HG03460 (cell line): ENCODE measurements around the gene PCBP3.

Experiments used
- ATAC-seq: cut with Tn5 transposase; IDR thresholded peaks from one replicate; pipeline ENCODE4 v1.9.1; 2021; ENCODE audit not compliant: unreplicated experiment

The PCBP3 gene

GRCh38 chr21:45900034-45900868 is 256.7 kb downstream of the PCBP3 start:
- ATAC-seq: no peak

- ATAC-seq: no peak
Measured at GRCh38 chr21:45901061-45901690, 257.7 kb downstream of the PCBP3 start.

DNA sequence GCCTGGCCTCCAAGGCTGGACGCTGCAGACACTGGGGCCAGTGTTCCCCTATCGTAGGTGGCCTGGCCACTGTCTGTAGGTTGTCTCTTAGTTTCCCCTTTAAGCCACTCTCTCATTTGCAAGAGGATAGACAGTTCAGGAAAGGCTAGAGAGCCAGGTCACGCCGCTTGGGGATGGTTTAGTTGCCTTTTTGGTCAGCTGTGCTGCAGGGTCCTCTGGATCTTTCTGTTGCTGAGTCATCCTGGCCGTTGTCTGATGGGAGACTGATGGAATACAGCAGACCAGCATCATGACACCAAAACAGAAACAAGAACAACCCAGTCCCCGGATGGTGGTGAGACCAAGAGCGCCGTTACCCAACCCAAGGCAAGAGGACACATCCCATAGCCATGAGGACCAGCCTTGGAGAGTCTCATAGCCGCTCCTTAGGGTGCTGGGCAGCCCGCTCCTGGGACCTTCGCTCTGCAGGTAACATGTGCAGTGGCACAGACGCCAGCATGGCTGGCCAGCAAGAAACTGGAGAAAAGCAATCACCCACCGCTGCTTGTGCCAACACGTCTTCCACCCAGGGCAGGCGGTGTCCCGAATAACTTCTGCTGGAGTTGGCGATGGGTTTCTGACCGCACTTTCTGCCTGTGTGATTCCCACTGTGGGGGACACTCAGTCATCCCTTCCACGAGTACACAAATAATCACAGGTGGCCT is 258.9 kb downstream of the PCBP3 start:
- ATAC-seq: no peak

GRCh38 chr21:45905196-45905595 is 261.7 kb downstream of the PCBP3 start:
- no peak for ATAC-seq

DNA sequence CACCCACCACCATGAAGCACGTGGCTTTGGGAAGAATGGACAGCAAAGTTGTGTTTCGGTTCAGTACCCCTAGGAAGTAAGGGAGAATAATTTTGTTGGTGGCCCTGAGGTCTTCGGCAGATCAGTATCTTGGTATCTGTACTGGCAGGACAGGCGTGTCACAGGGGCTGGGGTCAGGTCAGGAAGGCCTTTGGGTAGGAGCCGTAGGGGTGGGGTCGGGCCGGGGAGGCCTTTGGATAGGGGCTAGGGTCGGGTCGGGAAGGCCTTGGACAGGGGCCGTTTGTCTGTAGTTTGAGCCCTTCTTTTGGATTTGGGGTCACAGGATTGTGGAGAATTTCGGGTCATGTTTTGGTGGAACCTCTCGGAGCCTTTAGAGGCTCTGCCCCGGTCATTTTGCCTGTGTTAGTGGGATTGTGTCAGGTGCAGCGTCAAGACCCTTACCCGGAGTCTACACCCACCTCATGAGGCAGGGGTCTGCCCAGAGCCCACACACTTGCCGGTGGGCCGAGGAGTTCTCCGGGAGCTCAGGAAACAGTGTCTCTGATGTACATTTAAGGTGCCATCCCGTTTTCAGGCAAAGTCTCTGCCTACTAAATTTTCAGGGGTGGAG is 262.8 kb downstream of the PCBP3 start:
- no peak for ATAC-seq

GRCh38 chr21:45906859-45907258 is 263.3 kb downstream of the PCBP3 start:
- ATAC-seq: no peak

DNA sequence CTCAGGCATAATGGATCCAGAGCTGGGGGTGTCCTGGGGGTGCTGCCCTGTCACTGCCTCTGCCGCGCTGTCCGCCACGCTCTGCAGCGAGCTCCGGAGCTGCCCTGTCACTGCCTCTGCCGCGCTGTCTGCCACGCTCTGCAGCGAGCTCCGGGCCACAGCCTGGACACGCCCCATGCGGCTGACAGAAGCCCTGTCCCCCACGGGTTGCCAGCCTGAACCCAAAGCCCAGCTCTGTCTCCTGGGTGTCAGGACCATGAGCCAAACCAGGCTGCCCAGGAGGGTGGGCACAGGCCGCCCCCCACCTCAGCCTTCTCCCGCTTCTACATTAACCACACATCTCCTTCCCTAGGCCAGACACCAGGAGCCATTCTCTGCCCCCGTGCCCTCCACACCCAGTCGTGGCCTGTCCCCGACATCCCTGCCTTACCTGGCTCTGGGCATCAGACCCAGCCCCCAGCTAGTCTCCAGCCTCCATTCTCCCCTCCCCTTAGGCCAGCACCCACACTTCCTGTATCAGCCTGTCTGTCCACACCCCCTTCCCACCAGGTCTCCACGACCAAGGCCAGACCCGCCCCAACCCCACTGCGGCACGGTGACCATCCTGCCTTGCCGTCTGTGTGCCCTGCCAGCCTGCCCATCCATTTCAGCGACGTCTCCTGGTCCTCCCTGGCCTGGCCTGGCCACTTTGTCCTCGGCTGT is 265.2 kb downstream of the PCBP3 start:
- no peak for ATAC-seq

DNA sequence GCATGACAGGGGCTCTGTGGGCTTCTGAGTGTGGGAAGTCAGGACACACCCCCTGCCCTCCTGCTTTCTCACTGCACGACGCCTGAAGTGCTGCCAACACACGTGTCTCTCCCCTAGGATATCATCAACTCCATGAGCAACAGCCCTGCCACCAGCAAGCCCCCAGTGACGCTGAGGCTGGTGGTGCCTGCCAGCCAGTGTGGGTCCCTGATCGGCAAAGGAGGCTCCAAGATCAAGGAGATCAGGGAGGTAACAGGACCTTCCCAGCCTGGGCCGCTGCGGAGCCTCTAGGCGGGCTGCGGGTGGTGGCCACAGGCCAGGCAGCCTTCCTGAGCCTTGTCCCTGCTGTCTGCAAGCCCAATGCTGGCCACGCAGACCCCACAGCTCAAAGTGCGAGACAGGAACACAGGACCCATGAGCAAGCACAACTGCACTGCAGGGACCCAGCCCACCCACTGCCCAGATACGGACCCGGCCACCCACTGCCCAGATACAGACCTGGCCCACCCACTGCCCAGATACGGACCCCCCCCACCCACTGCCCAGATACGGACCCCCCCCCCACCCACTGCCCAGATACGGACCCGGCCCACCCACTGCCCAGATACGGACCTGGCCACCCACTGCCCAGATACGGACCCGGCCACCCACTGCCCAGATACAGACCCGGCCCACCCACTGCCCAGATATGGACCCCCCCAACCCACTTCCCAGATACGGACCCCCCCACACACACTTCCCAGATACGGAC is 265.9 kb downstream of the PCBP3 start:
- ATAC-seq: no peak

- no peak for ATAC-seq
Measured at GRCh38 chr21:45910155-45910547, 266.6 kb downstream of the PCBP3 start.

GRCh38 chr21:45910548-45911221 is 267.2 kb downstream of the PCBP3 start:
- ATAC-seq: no peak

DNA sequence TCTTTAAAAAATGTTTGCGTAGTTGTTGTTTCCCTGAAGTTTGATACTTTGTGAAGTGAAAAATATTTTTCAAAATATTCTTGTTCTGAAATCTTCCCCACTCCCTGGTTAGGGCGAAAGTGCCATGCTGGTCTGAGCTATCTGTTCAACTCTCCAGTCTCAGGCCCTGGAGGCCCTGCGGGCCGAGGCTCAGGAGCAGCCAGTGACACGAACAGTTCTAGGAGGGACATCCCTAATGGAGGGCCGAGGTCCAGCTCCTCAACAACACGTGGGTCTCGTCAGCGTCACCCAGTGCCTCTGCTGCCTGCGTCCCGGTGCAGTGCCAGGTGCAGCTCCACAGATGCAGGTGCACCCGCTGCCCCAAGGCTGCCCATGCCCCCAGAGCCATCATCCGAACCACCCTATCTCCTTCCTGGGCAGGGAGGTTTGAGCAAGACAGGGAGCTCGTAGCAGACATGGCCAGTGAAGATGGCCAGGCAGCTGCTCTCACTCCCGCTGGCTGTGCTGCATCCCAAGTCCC is 268.3 kb downstream of the PCBP3 start:
- no peak for ATAC-seq

- no peak for ATAC-seq
Measured at GRCh38 chr21:45912611-45913417, 269.3 kb downstream of the PCBP3 start.

GRCh38 chr21:45913418-45913765 is 269.9 kb downstream of the PCBP3 start:
- ATAC-seq: no peak

GRCh38 chr21:45913886-45914285 is 270.4 kb downstream of the PCBP3 start:
- no peak for ATAC-seq

- ATAC-seq: no peak
Measured at GRCh38 chr21:45914321-45914845, 270.9 kb downstream of the PCBP3 start.

DNA sequence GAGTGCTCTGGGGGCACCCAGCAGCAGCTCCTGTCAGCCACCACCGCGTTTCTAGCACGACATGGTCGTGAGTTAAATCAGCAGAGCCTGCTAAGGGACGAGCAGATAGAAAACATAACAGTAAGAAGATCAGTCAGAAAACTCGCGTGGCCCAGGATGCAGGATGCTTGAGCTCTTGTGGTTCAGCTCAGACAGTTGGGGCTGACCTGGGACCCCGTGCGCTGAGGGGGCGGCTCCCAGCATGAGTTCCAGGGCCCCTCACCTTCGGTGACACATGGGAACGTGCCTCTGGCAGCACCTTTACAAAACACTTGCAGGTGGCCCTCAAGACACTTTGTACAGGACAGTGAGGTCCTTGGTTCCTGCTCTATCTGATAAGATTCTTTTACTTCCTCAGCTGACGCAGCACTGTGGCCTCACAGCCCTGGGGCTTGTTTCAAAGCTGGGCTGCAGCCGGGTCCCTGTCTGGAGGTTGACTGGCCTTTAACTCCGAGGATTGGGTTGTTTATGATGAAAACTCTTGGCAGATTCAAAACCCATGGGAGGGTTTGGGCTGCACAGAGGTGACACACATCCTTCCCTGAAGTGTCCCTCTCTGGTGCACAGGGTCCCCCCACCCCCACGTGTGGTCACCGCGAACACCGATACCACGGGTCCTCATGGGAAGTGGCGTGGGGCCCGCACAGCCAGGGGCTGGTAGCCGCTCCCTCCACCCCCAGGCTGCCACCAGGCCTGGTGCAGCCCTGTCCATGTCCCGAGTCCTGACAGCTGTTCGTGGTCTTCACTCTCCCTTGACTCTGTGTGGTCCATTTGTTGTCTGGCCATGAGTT is 272.7 kb downstream of the PCBP3 start:
- ATAC-seq: no peak

GRCh38 chr21:45917241-45917640 is 273.7 kb downstream of the PCBP3 start:
- no peak for ATAC-seq

- no peak for ATAC-seq
Measured at GRCh38 chr21:45918011-45918410, 274.5 kb downstream of the PCBP3 start.
